K562 (cell line): Measurements from ENCODE around the gene RIN3. TPM values are rescaled to one million over a fixed set of nuclear protein-coding genes. Genes with fewer than 3 reads are reported as not detected.

Experiments
- ATAC-seq: fragments of 200-7000 bp; cut with Tn5 transposase; 3 replicates; pipeline ENCODE4 v1.9.1; 2020; ENCODE audit warnings: moderate library complexity
- BruUV-seq: library from RNA; stranded (reverse); fragments of 400-500 nt; replicated peaks from 2 replicates; lab custom pipeline; 2021; lab: Mats Ljungman, UMichigan
- CTCF ChIA-PET: fragments of 300-600 bp; formaldehyde crosslinking; extraction: SDS; loops from one replicate; lab custom pipeline; 2021; ENCODE audit warnings: low intra/inter-chr PET ratio; lab: Yijun Ruan, JAX
- POLR2A ChIA-PET: fragments of 300-600, 350-650 bp; sonication (Branson Sonifier 250); formaldehyde crosslinking; extraction: SDS; loops from one replicate; lab custom pipeline; 2021; ENCODE audit warnings: antibody characterized with exemption, inconsistent platforms; lab: Yijun Ruan, JAX
- DNase-seq, 4 experiments: peaks; one replicate each; pipeline versions ENCODE4 v3.0.0 to v3.0.0-alpha.2; 2011 to 2018; ENCODE audit warnings: low spot score in 3 of 4, mixed read lengths in 3 of 4; ENCODE audit errors: extremely low read depth in 1 of 4
- FAIRE-seq: peaks from 2 replicates; lab custom pipeline; 2011; peaks lifted over from hg19 to GRCh38; lab: Jason Lieb, UNC
- H2AFZ ChIP-seq: 2 replicates; pipeline ENCODE4 v1.6.0; 2011; ENCODE audit warnings: low read depth, low read length, control low read depth, inconsistent platforms
- H3K27ac ChIP-seq: fragments of 200-600 bp; 3 replicates; pipeline ENCODE4 v1.8.0; 2011; ENCODE audit warnings: low read depth, mild to moderate bottlenecking, control low read depth, inconsistent platforms, low read length, moderate library complexity, mixed read lengths; ENCODE audit errors: extremely low read depth
- H3K27me3 ChIP-seq, 2 experiments: fragments of 300-600 bp in 1 of 2; 2 replicates in 1 of 2; 3 replicates in 1 of 2; pipeline versions ENCODE4 v1.6.0 to v1.8.0; 2011; ENCODE audit warnings: inconsistent platforms in 2 of 2, low read length in 2 of 2, mild to moderate bottlenecking in 1 of 2, mixed read lengths in 1 of 2, moderate library complexity in 1 of 2; ENCODE audit not compliant: control insufficient read depth in 2 of 2, insufficient read depth in 2 of 2
- H3K36me3 ChIP-seq: fragments of 300-600 bp; 3 replicates; pipeline ENCODE4 v1.8.0; 2011; ENCODE audit warnings: mild to moderate bottlenecking, low read length, inconsistent platforms; ENCODE audit not compliant: control insufficient read depth, insufficient read depth
- H3K4me1 ChIP-seq, 2 experiments: fragments of 200-600 bp in 1 of 2; replicated peaks in 1 of 2; 2 replicates in 1 of 2; 3 replicates in 1 of 2; pipeline versions ENCODE4 v1.5.1 to v1.8.0; 2011; ENCODE audit warnings: inconsistent platforms in 2 of 2, low read length in 2 of 2, mild to moderate bottlenecking in 1 of 2, mixed read lengths in 1 of 2, moderate library complexity in 1 of 2; ENCODE audit not compliant: control insufficient read depth in 2 of 2, insufficient read depth in 2 of 2
- H3K4me2 ChIP-seq: 2 replicates; pipeline ENCODE4 v1.6.1; 2011; ENCODE audit warnings: low read length, control low read depth, inconsistent platforms, mixed read lengths; ENCODE audit not compliant: insufficient read depth
- H3K4me3 ChIP-seq: fragments of 200-600 bp; sonication (generic), shearing (Covaris generic); 2 replicates; pipeline ENCODE4 v1.5.1; 2016; ENCODE audit warnings: control low read depth, inconsistent platforms
- H3K79me2 ChIP-seq: fragments of 200-600 bp; 3 replicates; pipeline ENCODE4 v1.8.0; 2011; ENCODE audit warnings: low read length, inconsistent platforms; ENCODE audit not compliant: control insufficient read depth, insufficient read depth
- H3K9ac ChIP-seq, 2 experiments: 2 replicates each; pipeline versions ENCODE4 v1.6.0 to v1.6.1; 2011; ENCODE audit warnings: low read depth in 2 of 2, low read length in 2 of 2, control low read depth in 1 of 2, inconsistent platforms in 1 of 2, mild to moderate bottlenecking in 1 of 2, mixed read lengths in 1 of 2; ENCODE audit not compliant: insufficient read depth in 1 of 2
- H3K9me1 ChIP-seq: one replicate; pipeline ENCODE4 v1.6.0; 2011; ENCODE audit warnings: inconsistent platforms, mild to moderate bottlenecking, low read length, moderate library complexity; ENCODE audit not compliant: control insufficient read depth, insufficient read depth
- H3K9me3 ChIP-seq: replicated peaks from 2 replicates; pipeline ENCODE4 v1.5.1; 2011; ENCODE audit warnings: low read depth, low read length, inconsistent platforms; ENCODE audit not compliant: control insufficient read depth, insufficient read depth
- H4K20me1 ChIP-seq: replicated peaks from 2 replicates; pipeline ENCODE4 v1.6.1; 2011; ENCODE audit warnings: low read length, inconsistent platforms, mixed read lengths; ENCODE audit not compliant: control insufficient read depth, insufficient read depth
- ATF1 ChIP-seq, 2 experiments: fragments of 450-650 bp in 1 of 2; IDR thresholded peaks; 2 replicates each; pipeline ENCODE4 v1.6.1; 2016; ENCODE audit warnings: missing compliant biosample characterization in 1 of 2, missing genetic modification characterization in 1 of 2
- BCL6 ChIP-seq: fragments of 250-450 bp; sonication (Bioruptor Pico); IDR thresholded peaks from 2 replicates; pipeline ENCODE4 v1.4.0; 2020
- C11orf30 ChIP-seq: fragments of 450-650 bp; IDR thresholded peaks from 2 replicates; pipeline ENCODE4 v1.6.1; 2016; ENCODE audit warnings: low read depth, mild to moderate bottlenecking
- CBX3 ChIP-seq, 2 experiments: IDR thresholded peaks; 1 replicate in 1 of 2; 2 replicates in 1 of 2; pipeline ENCODE4 v1.6.1; 2012; ENCODE audit warnings: inconsistent platforms in 2 of 2, low read length in 2 of 2, borderline replicate concordance in 1 of 2, control low read depth in 1 of 2
- CBX5 ChIP-seq: IDR thresholded peaks from 2 replicates; pipeline ENCODE4 v1.6.1; 2014; ENCODE audit warnings: low read depth, borderline replicate concordance
- FOSL1 ChIP-seq: fragments of 200-800 bp; sonication (Bioruptor generic); conservative IDR thresholded peaks from 2 replicates; pipeline ENCODE4 v1.6.1; 2016; ENCODE audit warnings: missing genetic modification characterization, missing compliant biosample characterization
- MYNN ChIP-seq, 2 experiments: sonication (generic); formaldehyde crosslinking in 1 of 2; IDR thresholded peaks; 2 replicates each; pipeline versions ENCODE4 v1.5.0 to v1.6.1; 2016 to 2020; ENCODE audit warnings: antibody characterized with exemption in 1 of 2, missing genetic modification reagents in 1 of 2
- NFXL1 ChIP-seq: fragments of 450-650 bp; formaldehyde crosslinking; IDR thresholded peaks from 2 replicates; pipeline ENCODE4 v1.4.0; 2021; ENCODE audit warnings: mild to moderate bottlenecking
- RUNX1 ChIP-seq: sonication (generic); IDR thresholded peaks from 2 replicates; pipeline ENCODE4 v1.6.1; 2016; ENCODE audit warnings: antibody characterized with exemption, low read depth
- ZC3H8 ChIP-seq: fragments of 450-650 bp; IDR thresholded peaks from 2 replicates; pipeline ENCODE4 v1.6.1; 2017
- ZFPM2 ChIP-seq: fragments of 250-450 bp; sonication (Bioruptor Pico); IDR thresholded peaks from 2 replicates; pipeline ENCODE4 v1.5.1; 2022; ENCODE audit warnings: mild to moderate bottlenecking
- ZNF778 ChIP-seq: fragments of 450-650 bp; formaldehyde crosslinking; IDR thresholded peaks from 2 replicates; pipeline ENCODE4 v1.4.0; 2020; ENCODE audit warnings: mild to moderate bottlenecking, moderate library complexity
- WGBS: fragments of 100-300 bp; shearing (Covaris generic); methylation state at CpG from one replicate; pipeline ENCODE4 v1.1.6; 2016; ENCODE audit warnings: low coverage, mixed read lengths; ENCODE audit not compliant: insufficient coverage; ENCODE audit errors: missing lambda C conversion rate; 5-methylcytosine and 5-hydroxymethylcytosine counted together
- in situ Hi-C: fragments of 300-500 bp; cut with MboI; formaldehyde crosslinking; loops from 4 replicates; pipeline ENCODE4 v1.15.0; 2018; ENCODE audit warnings: inconsistent platforms, mixed read lengths
- intact Hi-C: fragments of 100-400 bp; cut with micrococcal nuclease; formaldehyde crosslinking; loops from 2 replicates; pipeline ENCODE4 v1.14.2; 2022
- polyA plus RNA-seq, 8 experiments: library from polyadenylated mRNA; depleted of rRNA in 4 of 8; stranded (reverse) in 5 of 8; unstranded in 3 of 8; fragments of >200 nt; fragmentation: Nextera tagmentation in 2 of 8; fragmentation: Illumina TruSeq in 1 of 8; extraction: Ambion mirVana in 2 of 8; extraction: Trizol in 1 of 8; gene quantifications; 2 replicates each; pipeline versions ENCODE4 v1.2.1 to v1.2.3, GENCODE V29; 2011 to 2014; ENCODE audit warnings: inconsistent platforms in 1 of 8, missing spikeins in 1 of 8
- total RNA-seq, 7 experiments: library from RNA; depleted of rRNA in 6 of 7; stranded (reverse); fragments of >200 nt in 6 of 7; fragmentation: Illumina TruSeq in 2 of 7; extraction: Trizol in 2 of 7; gene quantifications; 2 replicates each; pipeline versions ENCODE4 v1.2.1 to v1.2.3, GENCODE V29; 2011 to 2021; ENCODE audit warnings: low replicate concordance in 1 of 7
- TF ChIP-seq, protein P1 (sequence below): fragments of 250-450 bp; sonication (Bioruptor Pico); IDR thresholded peaks from 2 replicates; pipeline ENCODE4 v1.5.0; 2021; ENCODE audit warnings: mild to moderate bottlenecking, borderline replicate concordance
- TF ChIP-seq, protein P2 (sequence below): sonication (generic); formaldehyde crosslinking; IDR thresholded peaks from 2 replicates; pipeline ENCODE4 v1.8.1; 2023; ENCODE audit warnings: mild to moderate bottlenecking, missing genetic modification reagents

The RIN3 gene
- total and polyA plus RNA-seq, 9 of the 15 experiments (the other 6 are each of a cell fraction or from before 2014, with no cell fraction given), result 0.01 to 0.49 (median 0.08) TPM; not detected in 5

DNA sequence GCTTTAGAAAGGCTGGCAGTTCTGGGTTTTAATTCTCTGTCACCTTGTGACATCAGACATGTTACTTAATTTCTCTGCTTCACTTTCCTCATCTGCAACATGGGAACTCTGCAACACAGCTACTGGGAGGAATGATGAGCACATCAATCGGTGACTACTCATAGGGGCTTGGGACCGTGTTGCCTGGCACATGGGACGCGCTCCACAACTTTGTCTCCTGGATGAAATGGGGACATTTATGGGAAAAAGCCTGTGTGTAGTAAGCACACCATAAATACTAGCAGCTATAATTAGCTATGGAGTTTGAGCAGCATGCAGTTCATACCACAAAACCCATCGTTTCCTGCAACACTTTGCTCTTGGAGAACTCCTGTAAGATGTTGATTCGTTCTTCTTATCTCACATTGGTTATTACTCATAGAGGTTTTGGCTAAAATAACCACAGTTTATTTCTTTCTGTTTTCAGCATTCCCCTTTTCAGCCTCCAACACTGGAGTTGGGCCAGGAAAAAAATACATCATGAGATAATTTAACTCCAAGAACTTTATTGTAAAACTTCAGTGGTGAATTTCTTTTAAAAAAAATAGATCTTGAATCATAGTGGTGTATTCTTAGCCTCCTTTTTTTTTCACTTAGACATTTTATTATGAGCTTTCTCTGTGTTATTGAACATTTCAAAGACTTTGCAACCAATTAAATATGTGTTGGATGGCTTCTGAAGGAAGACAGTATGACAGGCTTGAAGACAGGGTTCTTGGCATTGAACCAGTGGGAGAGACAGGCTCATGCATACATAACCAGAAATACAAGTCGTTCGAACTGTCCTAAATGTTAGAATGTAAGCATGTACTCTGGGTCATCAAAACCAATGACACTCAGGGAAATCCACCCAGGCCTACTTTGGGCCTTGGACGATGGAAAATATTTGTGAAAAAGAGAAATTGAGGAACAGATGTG, 72.7 kb downstream of the RIN3 start (continued):
- no peak for TF ChIP-seq ZFPM2 (CRISPR knock-in tag)
- peak; percentile 76 for TF ChIP-seq FOSL1 (tag)
- no peak for TF ChIP-seq ZC3H8
- TF ChIP-seq MYNN (IDR thresholded peaks at IDR 0.05), result no peak
- TF ChIP-seq MYNN (CRISPR knock-in tag; IDR thresholded peaks at IDR 0.05), result no peak
- TF ChIP-seq CBX5, result no peak

DNA sequence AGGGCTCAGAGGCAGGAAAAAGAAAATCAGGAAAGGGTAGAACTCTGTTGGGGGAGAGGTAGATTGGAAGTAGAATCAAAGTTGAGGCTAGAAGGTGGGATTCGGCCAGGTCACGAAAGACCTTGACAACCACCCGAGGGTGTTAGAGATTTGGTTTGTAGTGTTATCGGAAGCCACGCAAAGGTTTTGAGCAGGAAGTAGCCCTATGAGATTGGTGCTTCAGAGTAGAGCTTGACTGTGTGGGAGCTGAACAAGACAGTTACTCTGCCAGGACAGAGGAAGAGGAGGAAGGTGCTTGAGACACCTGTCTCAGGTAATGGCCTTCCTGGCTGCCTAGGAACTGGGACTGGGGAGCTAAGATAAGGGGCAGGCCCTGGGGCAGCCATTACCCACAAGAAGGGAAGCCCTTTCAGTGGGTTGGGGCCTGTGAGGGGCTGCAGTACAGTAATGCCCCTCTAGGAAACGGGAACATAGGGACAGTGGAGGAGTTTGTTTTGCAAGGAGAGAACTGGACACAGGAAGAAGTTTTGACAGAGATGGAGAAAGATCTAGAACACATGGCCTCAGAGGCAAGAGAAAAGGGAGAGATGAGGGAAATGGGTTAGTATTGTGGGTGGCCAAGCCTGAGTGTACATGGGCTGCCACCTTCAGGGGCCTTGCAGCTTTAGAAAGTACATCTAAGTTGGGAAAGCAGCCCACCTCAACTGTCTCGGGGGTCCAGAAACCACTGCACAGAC, 73.5 kb downstream of the RIN3 start:
- H3K9me1 ChIP-seq, result no peaks in the 10 kb centered on the region
- intact Hi-C loops, result no loop called here
- TF ChIP-seq CBX3 (IDR thresholded peaks at IDR 0.05; ENCODE audit: borderline replicate concordance in 1 of 2, low read length in 2 of 2) (no peak), NFXL1 (CRISPR knock-in tag) (no peak), RUNX1 (no peak), ZC3H8 (no peak), ATF1 (CRISPR knock-in tag; IDR thresholded peaks at IDR 0.05) (no peak), ATF1 (tag; IDR thresholded peaks at IDR 0.05) (no peak), ZNF778 (no peak), C11orf30 (no peak), BCL6 (CRISPR knock-in tag) (no peak)
- TF ChIP-seq, protein P1, sequence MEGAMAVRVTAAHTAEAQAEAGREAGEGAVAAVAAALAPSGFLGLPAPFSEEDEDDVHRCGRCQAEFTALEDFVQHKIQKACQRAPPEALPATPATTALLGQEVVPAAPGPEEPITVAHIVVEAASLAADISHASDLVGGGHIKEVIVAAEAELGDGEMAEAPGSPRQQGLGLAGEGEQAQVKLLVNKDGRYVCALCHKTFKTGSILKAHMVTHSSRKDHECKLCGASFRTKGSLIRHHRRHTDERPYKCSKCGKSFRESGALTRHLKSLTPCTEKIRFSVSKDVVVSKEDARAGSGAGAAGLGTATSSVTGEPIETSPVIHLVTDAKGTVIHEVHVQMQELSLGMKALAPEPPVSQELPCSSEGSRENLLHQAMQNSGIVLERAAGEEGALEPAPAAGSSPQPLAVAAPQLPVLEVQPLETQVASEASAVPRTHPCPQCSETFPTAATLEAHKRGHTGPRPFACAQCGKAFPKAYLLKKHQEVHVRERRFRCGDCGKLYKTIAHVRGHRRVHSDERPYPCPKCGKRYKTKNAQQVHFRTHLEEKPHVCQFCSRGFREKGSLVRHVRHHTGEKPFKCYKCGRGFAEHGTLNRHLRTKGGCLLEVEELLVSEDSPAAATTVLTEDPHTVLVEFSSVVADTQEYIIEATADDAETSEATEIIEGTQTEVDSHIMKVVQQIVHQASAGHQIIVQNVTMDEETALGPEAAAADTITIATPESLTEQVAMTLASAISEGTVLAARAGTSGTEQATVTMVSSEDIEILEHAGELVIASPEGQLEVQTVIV (CRISPR knock-in tag), result no peak
- TF ChIP-seq, protein P2, sequence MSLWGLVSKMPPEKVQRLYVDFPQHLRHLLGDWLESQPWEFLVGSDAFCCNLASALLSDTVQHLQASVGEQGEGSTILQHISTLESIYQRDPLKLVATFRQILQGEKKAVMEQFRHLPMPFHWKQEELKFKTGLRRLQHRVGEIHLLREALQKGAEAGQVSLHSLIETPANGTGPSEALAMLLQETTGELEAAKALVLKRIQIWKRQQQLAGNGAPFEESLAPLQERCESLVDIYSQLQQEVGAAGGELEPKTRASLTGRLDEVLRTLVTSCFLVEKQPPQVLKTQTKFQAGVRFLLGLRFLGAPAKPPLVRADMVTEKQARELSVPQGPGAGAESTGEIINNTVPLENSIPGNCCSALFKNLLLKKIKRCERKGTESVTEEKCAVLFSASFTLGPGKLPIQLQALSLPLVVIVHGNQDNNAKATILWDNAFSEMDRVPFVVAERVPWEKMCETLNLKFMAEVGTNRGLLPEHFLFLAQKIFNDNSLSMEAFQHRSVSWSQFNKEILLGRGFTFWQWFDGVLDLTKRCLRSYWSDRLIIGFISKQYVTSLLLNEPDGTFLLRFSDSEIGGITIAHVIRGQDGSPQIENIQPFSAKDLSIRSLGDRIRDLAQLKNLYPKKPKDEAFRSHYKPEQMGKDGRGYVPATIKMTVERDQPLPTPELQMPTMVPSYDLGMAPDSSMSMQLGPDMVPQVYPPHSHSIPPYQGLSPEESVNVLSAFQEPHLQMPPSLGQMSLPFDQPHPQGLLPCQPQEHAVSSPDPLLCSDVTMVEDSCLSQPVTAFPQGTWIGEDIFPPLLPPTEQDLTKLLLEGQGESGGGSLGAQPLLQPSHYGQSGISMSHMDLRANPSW (CRISPR knock-in tag), result no peak

More for the DNA sequence above, 73.5 kb downstream of the RIN3 start:
- Histone ChIP-seq H3K4me3 (no peak overlapping the region), H2AFZ (no peak overlapping the region), H4K20me1 (no peaks in the 10 kb centered on the region), H3K4me1 (no peaks in the 10 kb centered on the region; a peak in 1 of 5 replicates), H3K36me3 (no peaks in the 10 kb centered on the region), H3K4me2 (no peak overlapping the region), H3K9me3 (no peaks in the 10 kb centered on the region), H3K9ac (no peak overlapping the region), H3K79me2 (no peaks in the 10 kb centered on the region), H3K27ac (no peak overlapping the region), H3K27me3 (no peaks in the 10 kb centered on the region)
- no TSS peak for BruUV-seq
- in situ Hi-C loops, result no loop called here
- FAIRE-seq, result no peak
- CTCF ChIA-PET, result no interaction called here
- POLR2A ChIA-PET, result interaction anchor here (0.6 kb wide), 1 partner anchor 64 kb away, joined by 3 read pairs; no protein-coding TSS in a partner anchor
- no peak for ATAC-seq
- 10% methylated on average over 7 of the region's 7 CpGs for WGBS
- no peak for DNase-seq
